NCI-H2196 (cell line): ENCODE data around the gene TEPSIN.
A peak's percentile ranks its signal among the peaks of the same experiment; 100 is the strongest.
"Not testable (repeated sequence)": the region's sequence is repeated elsewhere in the genome, so short reads cannot be mapped to it uniquely, and the experiment has no call there.

Source experiments
- DNase-seq: peaks from one replicate; lab custom pipeline; 2025; ENCODE audit not compliant: unreplicated experiment; lab: John Stamatoyannopoulos, UW

TEPSIN gene

GRCh38 chr17:81237591-81238489 lies 1.0 kb downstream of the TEPSIN start:
- DNase-seq: no peak

GRCh38 chr17:81236784-81237183 lies 2.1 kb downstream of the TEPSIN start:
- DNase-seq: no peak

GRCh38 chr17:81235822-81236740 lies 2.8 kb downstream of the TEPSIN start:
- no peak for DNase-seq

- no peak for DNase-seq
Measured at GRCh38 chr17:81234940-81235821, 3.7 kb downstream of the TEPSIN start.

GRCh38 chr17:81234506-81234855 lies 4.4 kb downstream of the TEPSIN start:
- no peak for DNase-seq

- DNase-seq: no peak
Measured at GRCh38 chr17:81233811-81234505, 4.9 kb downstream of the TEPSIN start.

GRCh38 chr17:81233316-81233715 lies 5.5 kb downstream of the TEPSIN start:
- no peak for DNase-seq

- DNase-seq: no peak
Measured at GRCh38 chr17:81232616-81233241, 6.1 kb downstream of the TEPSIN start.

- no peak for DNase-seq
Measured at GRCh38 chr17:81231766-81232581, 6.9 kb downstream of the TEPSIN start.

GRCh38 chr17:81231121-81231645 lies 7.7 kb downstream of the TEPSIN start:
- no peak for DNase-seq

- peak; percentile 38 for DNase-seq
Measured at GRCh38 chr17:81230043-81230820, 8.6 kb downstream of the TEPSIN start.

GRCh38 chr17:81229666-81229920 lies 9.3 kb downstream of the TEPSIN start:
- no peak for DNase-seq

- DNase-seq: no peak
Measured at GRCh38 chr17:81228834-81229665, 9.8 kb downstream of the TEPSIN start.

- no peak for DNase-seq
Measured at GRCh38 chr17:81228420-81228819, 10.4 kb downstream of the TEPSIN start.

GRCh38 chr17:81227630-81228029 lies 11.2 kb downstream of the TEPSIN start:
- DNase-seq: not testable (repeated sequence)

- peak; percentile 51 for DNase-seq
Measured at GRCh38 chr17:81223762-81224130, 15.1 kb downstream of the TEPSIN start.
